ENCODE data around the gene SLC11A1.

- no peak for TF ChIP-seq POLR2AphosphoS5 (IDR thresholded peaks at IDR 0.05; ENCODE audit: low read depth)
- TF ChIP-seq CTCF (IDR thresholded peaks at IDR 0.05; ENCODE audit: insufficient read depth, low read length): no peak
- TF ChIP-seq REST (IDR thresholded peaks at IDR 0.05; ENCODE audit: insufficient replicate concordance, low read depth): no peak
- no peak for TF ChIP-seq GABPA (IDR thresholded peaks at IDR 0.05; ENCODE audit: low read depth)
- no peak for TF ChIP-seq SPI1 (IDR thresholded peaks at IDR 0.05; ENCODE audit: borderline replicate concordance, low read depth)
Observed at GRCh38 chr2:218354850-218355443, 27.1 kb upstream of the SLC11A1 start.
